LNCAP (cell line): ENCODE measurements around the gene JDP2.

ENCODE experiments used
- CTCF ChIP-seq: fragments of 450-650 bp; IDR thresholded peaks from 2 replicates; pipeline ENCODE4 v1.5.1; 2017; ENCODE audit warnings: mild to moderate bottlenecking

JDP2 gene

GRCh38 chr14:75469164-75469563 is 41.3 kb downstream of the JDP2 start:
- TF ChIP-seq CTCF: no peak

GRCh38 chr14:75469606-75470237 is 41.9 kb downstream of the JDP2 start:
- TF ChIP-seq CTCF: peak; percentile 23; the same call in 1 of the 2 replicates

- TF ChIP-seq CTCF: no peak
Measured at GRCh38 chr14:75470238-75470797, 42.5 kb downstream of the JDP2 start.

- no peak for TF ChIP-seq CTCF
Measured at GRCh38 chr14:75471059-75471458, 43.2 kb downstream of the JDP2 start.

GRCh38 chr14:75476274-75476995 is 48.6 kb downstream of the JDP2 start:
- no peak for TF ChIP-seq CTCF

GRCh38 chr14:75477881-75478280 is 50.1 kb downstream of the JDP2 start:
- no peak for TF ChIP-seq CTCF

GRCh38 chr14:75479770-75480600 is 52.2 kb downstream of the JDP2 start:
- TF ChIP-seq CTCF: no peak
